Body of pancreas (tissue), 4 donors: ENCODE data around the gene NFYB.

Source experiments
- CTCF ChIP-seq, 7 experiments: fragments of 450-650 bp in 4 of 7; fragments of 200-600 bp in 3 of 7; sonication (generic) in 3 of 7; IDR thresholded peaks; one replicate each; pipeline ENCODE4 v1.5.1; 2016 to 2019; ENCODE audit warnings: antibody characterized with exemption in 7 of 7
- POLR2A ChIP-seq, 3 donors: fragments of 450-650 bp; IDR thresholded peaks; one replicate each; pipeline ENCODE4 v1.6.1; 2016; ENCODE audit warnings: antibody characterized with exemption in 3 of 3, mild to moderate bottlenecking in 2 of 3

GRCh38 chr12:104181313-104181712 lies 43.3 kb upstream of the NFYB start:
- TF ChIP-seq CTCF (IDR thresholded peaks at IDR 0.05), result no peak
- no peak for TF ChIP-seq POLR2A (IDR thresholded peaks at IDR 0.05)
